ENCODE results near the gene RUNDC3A.

RUNDC3A gene

DNA sequence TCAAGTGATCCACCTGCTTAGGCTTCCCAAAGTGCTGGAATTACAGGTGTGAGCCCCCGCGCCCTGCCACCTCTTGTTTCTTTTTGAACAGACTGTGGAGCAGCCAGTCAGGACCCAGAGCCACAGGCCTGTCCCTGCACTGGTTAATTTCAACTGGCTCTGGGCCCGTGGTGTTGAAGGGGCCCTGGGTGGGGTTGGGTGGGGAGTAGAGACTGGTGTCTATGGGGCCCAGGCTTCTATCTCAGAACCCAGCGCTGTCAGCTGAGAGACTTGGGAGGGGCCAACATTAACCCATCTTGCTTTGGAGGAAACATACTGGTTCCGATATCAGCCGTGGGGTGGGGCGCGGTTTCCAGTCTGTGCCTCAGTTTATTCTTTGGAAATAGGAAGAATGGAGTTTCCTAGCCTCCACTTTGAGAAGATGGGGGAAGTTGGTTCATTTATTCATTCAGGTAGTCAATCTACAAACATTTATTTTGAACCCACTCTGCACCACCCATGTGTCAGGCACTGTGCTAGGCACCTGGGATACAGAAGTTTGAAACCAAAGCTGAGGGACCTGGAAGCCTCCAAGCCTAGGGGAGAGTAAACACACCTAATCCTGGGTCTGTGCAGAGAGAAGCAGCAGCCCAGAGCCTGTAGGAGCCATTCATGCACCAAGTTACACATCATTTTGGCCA is 24.9 kb upstream of the RUNDC3A start:
- no peak for DNase-seq (ENCODE audit: low read depth, low spot score)

DNA sequence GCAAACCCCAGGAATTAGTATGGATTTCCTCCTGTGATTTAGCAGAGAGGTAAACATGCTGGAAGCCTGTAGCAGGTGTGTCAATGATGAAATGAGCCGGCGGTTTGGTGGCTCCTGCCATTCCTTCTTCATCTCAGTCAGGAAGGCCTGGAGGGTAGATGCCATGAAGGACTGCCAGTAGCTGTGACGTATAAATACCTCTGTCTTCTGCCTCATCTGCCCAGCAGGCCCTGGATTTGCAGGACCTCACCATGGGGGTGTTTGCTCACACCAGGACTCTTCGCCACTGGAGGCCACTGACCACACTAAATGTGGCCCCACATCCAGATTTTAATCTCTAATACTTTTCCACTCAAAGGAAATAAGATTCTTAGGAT is 24.4 kb upstream of the RUNDC3A start:
- DNase-seq (ENCODE audit: low read depth, low spot score), result no peak

DNA sequence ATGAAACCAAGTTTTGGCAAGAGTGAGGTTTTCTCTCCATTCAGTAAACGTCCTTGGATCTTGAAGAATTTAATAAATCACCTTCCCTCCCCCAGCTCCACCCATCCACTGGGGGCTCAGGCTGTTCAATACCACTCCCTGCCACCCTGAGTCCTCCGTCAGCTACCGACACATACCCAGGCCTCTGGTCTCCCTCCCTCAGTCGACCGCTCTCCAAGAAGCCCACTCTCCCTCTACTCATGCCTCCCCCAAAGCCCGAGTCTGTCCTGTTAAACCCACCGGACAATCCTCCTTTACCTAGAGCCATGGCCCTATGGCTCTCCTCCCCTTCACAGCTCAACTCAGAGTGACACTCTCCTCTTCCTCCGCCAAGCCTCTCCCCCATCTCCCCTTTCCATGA is 20.8 kb upstream of the RUNDC3A start:
- DNase-seq (ENCODE audit: low read depth, low spot score), result no peak

DNA sequence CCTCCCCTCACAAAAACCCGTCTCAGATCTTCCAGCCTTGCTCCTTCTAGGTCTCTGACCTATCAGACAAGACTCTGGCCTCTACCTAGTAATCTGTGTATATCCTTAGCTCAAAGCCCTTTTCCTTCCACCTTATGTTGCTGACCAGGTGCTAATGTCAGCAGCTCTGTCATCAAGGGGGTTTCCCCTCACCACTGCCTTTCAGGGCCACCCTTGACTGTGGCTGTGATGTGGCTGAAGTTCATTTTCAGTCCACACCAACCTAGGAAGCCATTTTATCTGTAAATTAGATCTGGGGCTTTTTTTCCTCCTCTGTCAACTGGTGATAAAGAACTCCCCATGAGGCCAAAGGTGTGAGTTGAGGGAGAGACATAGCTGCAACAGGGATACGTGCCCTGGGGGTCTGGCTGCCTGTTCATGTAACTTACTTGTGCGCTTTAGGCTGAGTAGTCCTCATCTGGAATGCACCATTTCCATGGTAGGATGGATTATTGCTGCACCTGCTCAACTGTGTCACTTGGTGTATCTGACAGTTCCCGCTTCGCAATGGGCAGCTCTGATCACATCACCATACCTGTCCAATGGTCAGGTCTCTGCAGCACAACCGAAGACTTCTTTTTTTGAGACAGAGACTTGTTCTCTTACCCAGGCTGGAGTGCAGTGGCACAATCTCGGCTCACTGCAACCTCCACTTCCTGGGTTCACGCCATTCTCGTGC is 14.7 kb upstream of the RUNDC3A start:
- DNase-seq (ENCODE audit: low read depth, low spot score), result no peak

GRCh38 chr17:44297975-44298374 is 10.4 kb upstream of the RUNDC3A start:
- DNase-seq (ENCODE audit: low read depth, low spot score), result no peak

- DNase-seq (ENCODE audit: low read depth, low spot score), result no peak
These were observed 3.8 kb upstream of the RUNDC3A start for GRCh38 chr17:44304651-44305050.

GRCh38 chr17:44307387-44308186 is 814 bp upstream of the RUNDC3A start:
- no peak for DNase-seq (ENCODE audit: low read depth, low spot score)

DNA sequence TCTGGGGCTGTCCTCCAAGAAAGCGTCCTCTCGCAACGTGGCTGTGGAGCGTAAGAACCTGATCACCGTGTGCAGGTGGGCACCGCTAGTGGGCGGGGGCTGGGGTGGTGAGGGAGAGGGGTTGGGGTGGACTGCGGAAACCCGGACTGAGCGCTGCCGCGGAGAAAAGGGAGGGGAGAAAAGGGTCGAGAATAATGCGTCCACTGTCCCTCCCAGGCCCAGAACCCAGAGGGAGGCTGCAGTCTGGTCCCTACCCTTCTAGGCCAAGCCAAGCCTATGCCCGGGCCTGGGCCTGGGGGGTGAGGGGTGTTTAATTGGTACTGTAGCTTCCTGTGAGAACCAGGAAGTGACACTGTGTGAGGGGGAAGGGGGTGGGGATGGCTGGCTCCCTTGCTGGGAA is 464 bp downstream of the RUNDC3A start:
- no peak for DNase-seq (ENCODE audit: low read depth, low spot score)

DNA sequence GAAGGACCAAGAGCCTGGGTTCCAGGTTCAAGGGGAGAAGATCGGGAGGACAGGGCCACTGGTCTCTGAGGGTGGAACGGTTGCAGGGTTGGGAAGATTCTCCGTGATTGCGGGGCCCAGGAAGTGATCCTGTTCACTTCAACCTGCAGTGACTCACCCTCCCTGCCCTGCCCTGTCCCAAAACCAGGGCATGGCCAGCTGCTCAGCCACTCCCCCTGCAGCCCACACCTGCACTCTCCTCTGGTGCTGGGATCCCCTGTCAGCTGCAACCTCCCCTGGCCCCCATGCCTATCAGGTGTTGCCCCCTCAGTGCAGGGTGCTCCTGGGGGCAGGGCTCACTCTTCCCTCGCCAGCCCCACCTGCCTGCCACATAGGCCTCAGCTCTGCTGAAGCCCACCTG is 1.1 kb downstream of the RUNDC3A start:
- DNase-seq (ENCODE audit: low read depth, low spot score), result no peak

GRCh38 chr17:44310188-44310587 is 1.8 kb downstream of the RUNDC3A start:
- no peak for DNase-seq (ENCODE audit: low read depth, low spot score)

GRCh38 chr17:44310609-44311376 is 2.4 kb downstream of the RUNDC3A start:
- DNase-seq (ENCODE audit: low read depth, low spot score), result no peak

GRCh38 chr17:44311562-44312181 is 3.3 kb downstream of the RUNDC3A start:
- DNase-seq (ENCODE audit: low read depth, low spot score), result no peak

- no peak for DNase-seq (ENCODE audit: low read depth, low spot score)
These were observed 4.1 kb downstream of the RUNDC3A start for GRCh38 chr17:44312396-44313104.

DNA sequence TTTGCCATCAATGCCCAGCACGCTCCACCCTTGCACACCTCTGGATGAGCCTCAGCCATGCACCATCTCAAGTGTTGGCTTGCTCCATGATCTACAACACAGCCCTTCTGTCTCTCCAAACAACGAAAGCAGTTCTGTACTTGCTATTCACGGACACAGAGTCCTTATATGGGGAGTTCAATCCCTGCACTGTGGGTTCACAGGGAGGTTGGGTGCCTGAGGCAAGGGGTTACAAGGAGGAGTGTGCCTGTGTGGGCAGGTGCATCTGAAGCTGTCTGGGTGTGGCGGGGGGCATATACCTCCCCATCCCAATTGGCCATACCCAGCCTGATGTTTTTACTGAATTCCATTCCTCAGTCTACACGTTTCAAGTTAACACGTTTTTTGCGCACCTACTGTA is 5.6 kb downstream of the RUNDC3A start:
- no peak for DNase-seq (ENCODE audit: low read depth, low spot score)

DNA sequence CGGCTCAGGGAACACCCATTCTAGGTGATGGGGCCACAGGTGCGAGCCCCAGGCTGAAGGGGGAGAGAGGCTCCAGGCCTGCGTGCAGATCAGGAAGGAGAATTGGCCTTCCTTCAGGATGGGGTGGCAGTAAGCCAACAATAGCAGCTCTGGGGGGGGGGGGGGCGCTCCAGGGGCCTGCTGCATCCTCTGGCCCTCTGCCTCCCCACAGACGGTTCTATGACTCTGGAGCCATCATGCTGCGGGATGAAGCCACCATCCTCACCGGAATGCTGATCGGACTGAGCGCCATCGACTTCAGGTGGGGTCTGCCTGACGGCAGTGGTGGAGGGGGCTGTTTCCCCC is 6.1 kb downstream of the RUNDC3A start:
- no peak for DNase-seq (ENCODE audit: low read depth, low spot score)

DNA sequence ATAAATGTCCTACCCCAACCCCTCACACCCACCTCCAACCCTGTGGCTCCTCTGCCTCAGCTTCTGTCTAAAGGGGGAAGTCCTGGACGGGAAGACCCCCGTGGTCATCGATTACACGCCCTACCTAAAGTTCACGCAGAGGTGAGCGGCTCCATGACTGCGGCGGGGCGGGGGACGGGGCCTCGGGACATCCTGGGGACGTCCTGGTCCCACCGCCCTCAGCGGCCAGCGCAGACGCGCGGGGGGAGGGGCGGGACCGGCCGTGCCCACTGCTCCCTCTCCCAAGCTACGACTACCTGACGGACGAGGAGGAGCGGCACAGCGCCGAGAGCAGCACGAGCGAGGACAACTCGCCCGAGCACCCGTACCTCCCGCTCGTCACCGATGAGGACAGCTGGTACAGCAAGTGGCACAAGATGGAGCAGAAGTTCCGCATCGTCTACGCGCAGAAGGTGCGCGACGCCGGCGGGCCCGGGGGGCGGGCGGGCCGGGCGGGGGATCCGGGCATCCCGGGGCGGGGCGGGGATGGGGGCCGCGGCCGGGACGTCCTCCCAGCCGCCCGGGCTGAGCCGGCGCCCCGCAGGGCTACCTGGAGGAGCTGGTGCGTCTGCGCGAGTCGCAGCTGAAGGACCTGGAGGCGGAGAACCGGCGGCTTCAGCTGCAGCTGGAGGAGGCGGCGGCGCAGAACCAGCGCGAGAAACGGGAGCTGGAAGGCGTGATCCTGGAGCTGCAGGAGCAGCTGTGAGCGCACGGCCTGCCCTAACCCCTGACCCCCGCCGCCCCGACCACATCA is 6.7 kb downstream of the RUNDC3A start:
- no peak for DNase-seq (ENCODE audit: low read depth, low spot score)

DNA sequence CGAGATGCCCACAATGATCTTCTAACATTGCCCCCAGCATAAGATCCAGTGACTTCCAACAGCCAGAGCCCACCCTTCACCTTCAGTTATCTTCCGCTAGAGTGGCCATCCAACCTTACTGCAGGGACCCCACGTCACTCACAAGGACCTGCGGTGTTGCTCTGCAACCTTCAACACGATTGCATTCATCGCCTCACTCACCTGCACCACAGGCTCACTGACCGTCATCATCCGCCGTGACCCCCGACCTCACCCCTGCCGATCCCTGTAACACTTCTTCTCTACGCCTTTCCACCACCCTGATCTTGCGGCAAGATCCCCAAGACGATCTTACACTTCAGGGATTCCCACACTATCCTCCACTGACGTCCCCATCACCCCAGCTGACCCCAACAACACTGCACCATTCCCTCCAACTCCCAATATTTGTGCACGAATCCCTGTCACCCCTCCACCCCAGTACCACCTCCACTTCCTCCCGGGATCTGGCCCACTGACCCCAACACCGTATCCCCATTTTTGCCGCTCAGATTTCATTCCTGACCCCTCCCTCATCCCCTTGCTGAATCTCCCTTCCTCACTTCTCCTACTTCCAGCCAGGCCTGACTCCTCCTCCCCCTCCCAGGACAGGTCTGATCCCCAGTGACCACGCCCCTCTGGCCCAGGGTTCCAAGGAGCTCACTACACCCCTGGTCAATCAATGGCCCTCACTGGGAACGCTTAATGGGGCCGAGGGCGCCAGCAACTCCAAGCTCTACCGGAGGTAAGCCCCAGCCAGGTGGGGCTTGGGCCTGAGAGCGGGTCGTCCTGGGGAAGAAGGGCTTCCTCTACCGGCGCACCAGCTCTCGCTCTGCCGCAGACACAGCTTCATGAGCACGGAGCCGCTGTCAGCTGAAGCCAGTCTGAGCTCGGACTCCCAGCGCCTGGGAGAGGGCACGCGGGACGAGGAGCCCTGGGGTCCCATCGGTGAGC is 7.6 kb downstream of the RUNDC3A start:
- DNase-seq (ENCODE audit: low read depth, low spot score), result no peak

GRCh38 chr17:44317545-44317944 is 9.1 kb downstream of the RUNDC3A start:
- no peak for DNase-seq (ENCODE audit: low read depth, low spot score)
